ENCODE measurements around the gene DCXR. TPM values are rescaled to one million over a fixed set of nuclear protein-coding genes. Genes with fewer than 3 reads are reported as not detected.

DCXR gene
- total RNA-seq, 1 experiment from 2014 or later = 140 TPM

DNA sequence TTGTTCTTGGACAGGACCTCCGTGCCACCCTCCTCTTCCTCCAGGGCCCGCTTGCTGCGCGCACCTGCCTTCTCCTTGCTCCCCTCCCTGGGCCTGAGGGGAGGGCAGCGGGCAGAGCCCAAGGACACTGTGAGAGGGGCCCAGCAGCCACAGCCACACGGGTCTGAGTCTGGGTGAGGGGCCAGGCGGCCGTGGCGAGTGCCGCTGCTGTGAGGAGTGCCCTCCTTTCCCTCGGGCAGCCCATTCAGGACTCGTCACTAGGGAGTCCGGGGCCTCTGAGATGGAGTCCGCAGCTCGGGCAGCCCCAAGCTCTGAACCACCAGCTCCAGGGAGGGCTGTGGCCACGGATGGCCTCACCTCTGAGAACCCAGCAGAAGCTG, 22.5 kb upstream of the DCXR start:
- BruUV-seq (replicated peaks) = no TSS peak
- intact Hi-C loops (cut with micrococcal nuclease; ENCODE audit: unreplicated experiment) = no loop called here
- TF ChIP-seq EZH2 (IDR thresholded peaks at IDR 0.05; ENCODE audit: borderline replicate concordance, low read depth, low read length, poor library complexity, severe bottlenecking) = no peak
- TF ChIP-seq, protein P1, sequence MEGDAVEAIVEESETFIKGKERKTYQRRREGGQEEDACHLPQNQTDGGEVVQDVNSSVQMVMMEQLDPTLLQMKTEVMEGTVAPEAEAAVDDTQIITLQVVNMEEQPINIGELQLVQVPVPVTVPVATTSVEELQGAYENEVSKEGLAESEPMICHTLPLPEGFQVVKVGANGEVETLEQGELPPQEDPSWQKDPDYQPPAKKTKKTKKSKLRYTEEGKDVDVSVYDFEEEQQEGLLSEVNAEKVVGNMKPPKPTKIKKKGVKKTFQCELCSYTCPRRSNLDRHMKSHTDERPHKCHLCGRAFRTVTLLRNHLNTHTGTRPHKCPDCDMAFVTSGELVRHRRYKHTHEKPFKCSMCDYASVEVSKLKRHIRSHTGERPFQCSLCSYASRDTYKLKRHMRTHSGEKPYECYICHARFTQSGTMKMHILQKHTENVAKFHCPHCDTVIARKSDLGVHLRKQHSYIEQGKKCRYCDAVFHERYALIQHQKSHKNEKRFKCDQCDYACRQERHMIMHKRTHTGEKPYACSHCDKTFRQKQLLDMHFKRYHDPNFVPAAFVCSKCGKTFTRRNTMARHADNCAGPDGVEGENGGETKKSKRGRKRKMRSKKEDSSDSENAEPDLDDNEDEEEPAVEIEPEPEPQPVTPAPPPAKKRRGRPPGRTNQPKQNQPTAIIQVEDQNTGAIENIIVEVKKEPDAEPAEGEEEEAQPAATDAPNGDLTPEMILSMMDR (conservative IDR thresholded peaks at IDR 0.05; ENCODE audit: low read depth, low read length) = no peak
- Histone ChIP-seq H3K9me3 (ENCODE audit: low read depth, low read length, poor library complexity, severe bottlenecking) (no peaks in the 10 kb centered on the region), H3K4me1 (ENCODE audit: insufficient read depth, low read length, poor library complexity, severe bottlenecking) (no peaks in the 10 kb centered on the region), H3K4me3 (ENCODE audit: low read depth, low read length, poor library complexity, severe bottlenecking) (no peak overlapping the region), H3K27ac (ENCODE audit: low read depth, low read length, poor library complexity, severe bottlenecking) (no peak overlapping the region), H3K27me3 (replicated peaks; ENCODE audit: insufficient read depth, low read depth, low read length, poor library complexity) (no peaks in the 10 kb centered on the region), H3K36me3 (ENCODE audit: insufficient read depth, low read length, poor library complexity, severe bottlenecking) (peaks cover 81% of the 10 kb centered on the region)
- no peak for DNase-seq (ENCODE audit: low spot score)
- POLR2A ChIA-PET (ENCODE audit: low non-redundant PET) = no interaction called here
- CTCF ChIA-PET = interaction anchor here (1.6 kb wide), 1 partner anchor 22 kb away, joined by 4 read pairs; the partner anchor contains the start of gene DCXR

GRCh38 chr17:82059272-82060000, 21.9 kb upstream of the DCXR start:
- intact Hi-C loops (cut with micrococcal nuclease; ENCODE audit: unreplicated experiment) = no loop called here
- TF ChIP-seq, protein P1 (conservative IDR thresholded peaks at IDR 0.05; ENCODE audit: low read depth, low read length) = no peak
- TF ChIP-seq EZH2 (IDR thresholded peaks at IDR 0.05; ENCODE audit: borderline replicate concordance, low read depth, low read length, poor library complexity, severe bottlenecking) = no peak
- H3K4me3 ChIP-seq (ENCODE audit: low read depth, low read length, poor library complexity, severe bottlenecking) = no peak overlapping the region
- H3K27me3 ChIP-seq (replicated peaks; ENCODE audit: insufficient read depth, low read depth, low read length, poor library complexity) = no peaks in the 10 kb centered on the region
- H3K36me3 ChIP-seq (ENCODE audit: insufficient read depth, low read length, poor library complexity, severe bottlenecking) = peaks cover 87% of the 10 kb centered on the region
- no peak for DNase-seq (ENCODE audit: low spot score)
- CTCF ChIA-PET = interaction anchor here (1.6 kb wide), 1 partner anchor 22 kb away, joined by 4 read pairs; the partner anchor contains the start of gene DCXR
- no peaks in the 10 kb centered on the region for H3K9me3 ChIP-seq (ENCODE audit: low read depth, low read length, poor library complexity, severe bottlenecking)
- no TSS peak for BruUV-seq (replicated peaks)
- POLR2A ChIA-PET (ENCODE audit: low non-redundant PET) = no interaction called here
- H3K4me1 ChIP-seq (ENCODE audit: insufficient read depth, low read length, poor library complexity, severe bottlenecking) = no peaks in the 10 kb centered on the region
- H3K27ac ChIP-seq (ENCODE audit: low read depth, low read length, poor library complexity, severe bottlenecking) = no peak overlapping the region

GRCh38 chr17:82058855-82059249, 21.4 kb upstream of the DCXR start:
- no peak for DNase-seq (ENCODE audit: low spot score)
- no peaks in the 10 kb centered on the region for H3K9me3 ChIP-seq (ENCODE audit: low read depth, low read length, poor library complexity, severe bottlenecking)
- H3K4me3 ChIP-seq (ENCODE audit: low read depth, low read length, poor library complexity, severe bottlenecking) = no peak overlapping the region
- no TSS peak for BruUV-seq (replicated peaks)
- H3K36me3 ChIP-seq (ENCODE audit: insufficient read depth, low read length, poor library complexity, severe bottlenecking) = peaks cover 83% of the 10 kb centered on the region
- no peaks in the 10 kb centered on the region for H3K27me3 ChIP-seq (replicated peaks; ENCODE audit: insufficient read depth, low read depth, low read length, poor library complexity)
- no peak overlapping the region for H3K27ac ChIP-seq (ENCODE audit: low read depth, low read length, poor library complexity, severe bottlenecking)
- no peaks in the 10 kb centered on the region for H3K4me1 ChIP-seq (ENCODE audit: insufficient read depth, low read length, poor library complexity, severe bottlenecking)
- ChIA-PET CTCF (no interaction called here), POLR2A (ENCODE audit: low non-redundant PET) (no interaction called here)
- intact Hi-C loops (cut with micrococcal nuclease; ENCODE audit: unreplicated experiment) = no loop called here
- TF ChIP-seq, protein P1 (conservative IDR thresholded peaks at IDR 0.05; ENCODE audit: low read depth, low read length) = no peak
- no peak for TF ChIP-seq EZH2 (IDR thresholded peaks at IDR 0.05; ENCODE audit: borderline replicate concordance, low read depth, low read length, poor library complexity, severe bottlenecking)

Data from A673 (cell line).